ENCODE data around the gene PLCH2.

PLCH2 gene

DNA sequence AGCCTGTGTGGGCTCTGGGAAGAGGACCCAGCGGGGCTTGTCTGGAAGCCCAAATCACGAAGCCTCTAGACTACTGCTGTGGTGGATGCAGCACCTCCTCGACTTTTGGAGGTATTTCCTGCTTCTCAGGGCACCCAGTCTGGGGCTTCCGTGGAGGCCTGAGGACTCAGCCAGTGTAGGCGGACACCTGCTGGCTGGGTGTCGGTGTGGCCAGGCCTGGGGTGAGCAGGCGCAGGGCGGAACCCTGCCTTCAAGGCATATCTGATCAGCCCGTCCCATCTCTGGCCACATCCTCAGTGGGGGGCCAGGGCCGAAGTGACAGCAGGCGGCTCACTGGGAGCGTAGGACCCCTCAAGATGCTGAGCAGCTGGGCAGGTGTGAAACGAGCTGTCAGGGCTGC is 6.9 kb downstream of the PLCH2 start:
- H3K4me3 ChIP-seq (replicated peaks; ENCODE audit: low read depth, low read length): no peak overlapping the region
- no peak for DNase-seq (ENCODE audit: extremely low read depth, insufficient read length)
- TF ChIP-seq, protein P1, sequence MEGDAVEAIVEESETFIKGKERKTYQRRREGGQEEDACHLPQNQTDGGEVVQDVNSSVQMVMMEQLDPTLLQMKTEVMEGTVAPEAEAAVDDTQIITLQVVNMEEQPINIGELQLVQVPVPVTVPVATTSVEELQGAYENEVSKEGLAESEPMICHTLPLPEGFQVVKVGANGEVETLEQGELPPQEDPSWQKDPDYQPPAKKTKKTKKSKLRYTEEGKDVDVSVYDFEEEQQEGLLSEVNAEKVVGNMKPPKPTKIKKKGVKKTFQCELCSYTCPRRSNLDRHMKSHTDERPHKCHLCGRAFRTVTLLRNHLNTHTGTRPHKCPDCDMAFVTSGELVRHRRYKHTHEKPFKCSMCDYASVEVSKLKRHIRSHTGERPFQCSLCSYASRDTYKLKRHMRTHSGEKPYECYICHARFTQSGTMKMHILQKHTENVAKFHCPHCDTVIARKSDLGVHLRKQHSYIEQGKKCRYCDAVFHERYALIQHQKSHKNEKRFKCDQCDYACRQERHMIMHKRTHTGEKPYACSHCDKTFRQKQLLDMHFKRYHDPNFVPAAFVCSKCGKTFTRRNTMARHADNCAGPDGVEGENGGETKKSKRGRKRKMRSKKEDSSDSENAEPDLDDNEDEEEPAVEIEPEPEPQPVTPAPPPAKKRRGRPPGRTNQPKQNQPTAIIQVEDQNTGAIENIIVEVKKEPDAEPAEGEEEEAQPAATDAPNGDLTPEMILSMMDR (IDR thresholded peaks at IDR 0.05; ENCODE audit: insufficient read depth, low read length, poor library complexity, severe bottlenecking): no peak
- H3K36me3 ChIP-seq (ENCODE audit: control insufficient read depth, insufficient read depth, low read length): no peaks in the 10 kb centered on the region
- no peaks in the 10 kb centered on the region for H3K27me3 ChIP-seq (replicated peaks; ENCODE audit: control insufficient read depth, insufficient read depth, low read length)

DNA sequence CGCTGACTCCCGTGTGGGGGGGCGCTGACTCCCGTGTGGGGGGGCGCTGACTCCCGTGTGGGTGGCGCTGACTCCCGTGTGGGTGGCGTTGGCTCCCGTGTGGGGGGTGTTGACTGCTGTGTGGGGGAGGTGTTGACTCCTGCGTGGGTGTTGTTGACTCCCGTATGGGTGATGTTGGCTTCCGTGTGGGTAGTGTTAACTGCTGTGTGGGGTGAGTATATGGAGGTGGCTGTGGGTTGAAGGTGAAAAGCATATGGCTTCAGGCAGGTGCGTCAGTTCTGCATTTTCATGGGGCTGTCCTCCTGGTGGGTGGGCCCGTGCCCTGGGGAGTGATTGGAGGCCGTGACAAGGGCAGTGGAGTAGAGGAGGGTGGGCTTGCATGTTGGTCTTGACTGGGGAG is 7.9 kb downstream of the PLCH2 start:
- no peaks in the 10 kb centered on the region for H3K27me3 ChIP-seq (replicated peaks; ENCODE audit: control insufficient read depth, insufficient read depth, low read length)
- DNase-seq (ENCODE audit: extremely low read depth, insufficient read length): no peak
- no peaks in the 10 kb centered on the region for H3K36me3 ChIP-seq (ENCODE audit: control insufficient read depth, insufficient read depth, low read length)
- TF ChIP-seq, protein P1 (IDR thresholded peaks at IDR 0.05; ENCODE audit: insufficient read depth, low read length, poor library complexity, severe bottlenecking): no peak
- no peak overlapping the region for H3K4me3 ChIP-seq (replicated peaks; ENCODE audit: low read depth, low read length)

DNA sequence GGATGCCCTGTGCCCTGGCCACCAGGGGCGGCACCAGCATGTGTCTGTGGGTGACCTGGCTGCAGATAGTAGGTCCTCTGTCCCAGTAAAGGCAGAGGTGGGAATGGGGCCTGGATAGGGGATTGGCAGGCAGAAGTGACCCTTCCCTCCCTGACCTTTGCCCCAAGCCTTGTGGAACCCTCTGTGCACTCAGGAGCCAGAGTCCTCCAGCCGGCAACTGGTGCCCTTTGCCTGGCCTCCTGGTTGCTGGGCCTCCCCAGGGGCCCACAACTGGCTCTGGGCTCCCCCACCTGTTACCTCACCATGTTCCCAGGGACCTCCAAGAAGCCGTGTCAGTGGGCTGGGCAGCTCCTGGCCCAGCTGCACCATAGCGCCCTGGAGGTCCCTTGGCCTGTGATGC is 10.0 kb downstream of the PLCH2 start:
- no peaks in the 10 kb centered on the region for H3K27me3 ChIP-seq (replicated peaks; ENCODE audit: control insufficient read depth, insufficient read depth, low read length)
- DNase-seq (ENCODE audit: extremely low read depth, insufficient read length): no peak
- H3K36me3 ChIP-seq (ENCODE audit: control insufficient read depth, insufficient read depth, low read length): no peaks in the 10 kb centered on the region
- TF ChIP-seq, protein P1 (IDR thresholded peaks at IDR 0.05; ENCODE audit: insufficient read depth, low read length, poor library complexity, severe bottlenecking): no peak
- no peak overlapping the region for H3K4me3 ChIP-seq (replicated peaks; ENCODE audit: low read depth, low read length)

DNA sequence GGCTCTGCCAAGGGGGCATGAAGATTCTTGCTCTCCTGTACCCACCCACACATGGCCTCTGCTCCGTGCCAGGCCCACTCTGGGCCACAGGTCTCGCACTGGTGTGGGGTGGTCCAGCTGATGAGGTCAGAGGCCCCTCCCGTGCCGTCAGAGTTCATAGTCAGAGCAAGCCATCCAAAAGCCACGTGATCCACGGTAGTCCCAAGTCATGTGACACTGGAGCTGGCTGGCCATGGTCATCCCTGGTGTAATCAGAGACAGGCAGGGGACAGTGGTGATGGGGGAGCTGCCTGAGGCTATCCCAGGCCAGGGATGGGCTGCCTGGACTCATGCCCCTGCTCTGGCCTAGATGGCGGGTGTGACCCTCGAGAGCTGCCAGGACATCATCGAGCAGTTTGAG is 10.5 kb downstream of the PLCH2 start:
- Histone ChIP-seq H3K4me3 (replicated peaks; ENCODE audit: low read depth, low read length) (no peak overlapping the region), H3K36me3 (ENCODE audit: control insufficient read depth, insufficient read depth, low read length) (no peaks in the 10 kb centered on the region), H3K27me3 (replicated peaks; ENCODE audit: control insufficient read depth, insufficient read depth, low read length) (no peaks in the 10 kb centered on the region)
- TF ChIP-seq, protein P1 (IDR thresholded peaks at IDR 0.05; ENCODE audit: insufficient read depth, low read length, poor library complexity, severe bottlenecking): no peak
- no peak for DNase-seq (ENCODE audit: extremely low read depth, insufficient read length)

DNA sequence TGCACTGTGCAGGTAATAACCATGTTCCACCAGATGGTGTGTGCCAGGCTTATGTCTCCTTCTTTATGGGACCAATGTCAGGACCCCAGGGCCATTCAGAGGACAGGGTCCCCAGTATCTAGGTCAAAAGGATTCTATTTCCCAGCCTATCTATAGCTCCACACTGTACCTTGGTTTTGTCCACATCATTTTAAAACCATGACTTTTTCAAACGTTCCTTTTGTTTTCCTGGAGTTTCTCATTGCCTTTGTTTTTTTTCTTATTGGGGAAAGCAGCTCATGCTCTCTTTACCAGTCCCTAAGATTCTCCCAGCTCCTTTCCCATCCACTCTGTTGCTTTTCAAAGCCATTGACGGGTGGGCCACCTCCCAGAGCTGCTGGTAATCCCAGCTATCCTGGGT is 12.6 kb downstream of the PLCH2 start:
- Histone ChIP-seq H3K4me3 (replicated peaks; ENCODE audit: low read depth, low read length) (no peak overlapping the region), H3K36me3 (ENCODE audit: control insufficient read depth, insufficient read depth, low read length) (no peaks in the 10 kb centered on the region), H3K27me3 (replicated peaks; ENCODE audit: control insufficient read depth, insufficient read depth, low read length) (no peaks in the 10 kb centered on the region)
- no peak for DNase-seq (ENCODE audit: extremely low read depth, insufficient read length)
- TF ChIP-seq, protein P1 (IDR thresholded peaks at IDR 0.05; ENCODE audit: insufficient read depth, low read length, poor library complexity, severe bottlenecking): no peak

DNA sequence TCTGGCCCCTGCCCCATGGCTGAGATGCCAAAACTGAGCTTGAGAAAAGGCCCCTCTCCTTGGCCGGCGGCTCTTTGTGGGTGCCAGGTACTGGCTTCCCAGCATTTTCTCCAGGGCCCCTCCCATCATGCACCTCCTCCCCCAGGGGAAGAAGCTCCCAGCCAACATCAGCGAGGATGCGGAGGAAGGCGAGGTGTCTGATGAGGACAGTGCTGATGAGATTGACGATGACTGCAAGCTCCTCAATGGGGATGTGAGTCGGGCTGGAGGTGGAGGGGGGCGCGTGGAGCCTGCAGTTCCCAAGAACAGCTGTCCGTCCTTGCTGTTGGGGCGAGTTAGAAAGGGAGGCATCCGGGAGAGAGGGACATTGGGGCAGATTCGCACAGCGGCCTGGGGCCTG is 13.5 kb downstream of the PLCH2 start:
- DNase-seq (ENCODE audit: extremely low read depth, insufficient read length): no peak
- H3K36me3 ChIP-seq (ENCODE audit: control insufficient read depth, insufficient read depth, low read length): no peaks in the 10 kb centered on the region
- TF ChIP-seq, protein P1 (IDR thresholded peaks at IDR 0.05; ENCODE audit: insufficient read depth, low read length, poor library complexity, severe bottlenecking): no peak
- no peak overlapping the region for H3K4me3 ChIP-seq (replicated peaks; ENCODE audit: low read depth, low read length)
- H3K27me3 ChIP-seq (replicated peaks; ENCODE audit: control insufficient read depth, insufficient read depth, low read length): no peaks in the 10 kb centered on the region
